Activated T-helper 9 cell treated with anti-CD3 and anti-CD28 coated beads, Interleukin-2, amount 50 U/mL, for 16 hours (primary cell): Measurements from ENCODE around the gene RAD51B.

Experiments
- DNase-seq: peaks from one replicate; pipeline ENCODE4 v3.0.0-alpha.2; 2020; ENCODE audit warnings: low read depth

RAD51B gene

DNA sequence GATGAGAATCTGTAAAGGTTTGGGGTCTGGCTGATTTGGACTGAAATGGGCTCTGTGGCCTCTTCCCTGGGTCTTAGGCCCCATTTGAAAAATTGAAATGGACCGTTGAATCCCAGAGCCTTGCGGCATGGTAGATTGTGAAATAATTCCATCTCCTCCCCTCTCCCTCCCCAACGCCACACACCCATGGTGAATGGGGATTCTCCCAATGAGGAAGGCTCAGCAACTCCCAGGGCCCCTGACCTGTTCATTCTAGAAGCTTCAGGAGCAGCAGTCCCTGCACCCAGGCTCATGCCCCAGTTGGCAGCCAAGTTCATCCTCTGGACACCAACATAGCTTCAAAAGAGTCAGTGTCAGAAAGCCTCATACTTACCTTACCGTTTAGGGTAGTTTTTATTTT, 755.8 kb downstream of the RAD51B start:
- DNase-seq, result no peak

DNA sequence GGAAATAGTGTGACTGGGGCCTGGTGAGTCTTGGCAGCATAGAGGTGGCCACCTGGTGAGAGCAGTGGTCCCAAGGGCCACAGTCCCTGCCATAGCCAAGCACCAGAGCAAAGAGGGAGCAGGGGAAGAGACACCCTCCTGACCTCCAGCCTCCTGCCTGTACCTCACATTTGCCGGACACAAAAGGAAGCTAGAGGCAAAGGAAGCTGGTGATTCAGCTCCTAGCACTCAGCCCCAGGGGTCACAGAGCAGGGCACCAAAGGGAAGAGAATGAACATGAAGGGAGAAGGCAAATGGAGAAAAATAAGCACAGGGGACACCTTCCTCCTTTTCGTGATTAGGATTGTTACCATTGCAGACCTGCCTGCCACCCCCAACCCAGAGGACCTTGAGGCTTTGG, 756.5 kb downstream of the RAD51B start:
- DNase-seq, result no peak

DNA sequence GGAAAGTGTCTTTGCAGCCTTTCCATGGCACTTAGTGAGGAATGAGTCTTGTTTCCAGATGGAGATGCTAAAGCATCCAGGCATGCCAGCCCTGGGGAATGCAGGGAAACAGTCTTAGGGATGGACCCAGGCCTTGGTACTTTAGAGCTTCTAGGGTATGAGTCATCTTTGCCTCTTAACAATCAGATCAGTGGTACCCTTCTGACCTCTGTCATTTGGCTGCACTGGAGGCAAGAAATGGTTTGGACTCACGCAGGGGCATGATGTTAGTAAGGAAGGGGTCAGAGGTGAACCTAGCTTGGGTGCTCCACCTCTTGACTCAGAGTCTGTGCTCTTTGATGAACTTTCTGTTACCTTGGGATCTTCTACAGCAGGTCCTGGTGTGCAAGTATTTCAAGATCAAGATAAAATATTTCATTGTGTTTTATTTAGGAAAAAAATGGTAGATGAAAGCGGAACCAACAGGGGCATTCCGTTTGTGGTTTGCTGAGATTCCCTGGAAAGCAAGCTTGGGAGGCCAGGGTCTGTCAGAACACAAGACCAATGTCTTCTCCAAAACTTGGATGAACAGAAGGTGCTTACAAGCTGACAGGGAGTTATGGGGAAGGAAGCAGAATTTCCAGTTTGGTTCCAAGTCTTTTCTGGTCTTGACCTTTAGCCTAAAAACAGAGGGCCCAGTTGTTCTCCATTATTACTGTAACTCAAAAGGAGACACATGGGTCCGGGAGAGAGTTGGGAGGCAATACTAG, 757.1 kb downstream of the RAD51B start:
- DNase-seq, result no peak

DNA sequence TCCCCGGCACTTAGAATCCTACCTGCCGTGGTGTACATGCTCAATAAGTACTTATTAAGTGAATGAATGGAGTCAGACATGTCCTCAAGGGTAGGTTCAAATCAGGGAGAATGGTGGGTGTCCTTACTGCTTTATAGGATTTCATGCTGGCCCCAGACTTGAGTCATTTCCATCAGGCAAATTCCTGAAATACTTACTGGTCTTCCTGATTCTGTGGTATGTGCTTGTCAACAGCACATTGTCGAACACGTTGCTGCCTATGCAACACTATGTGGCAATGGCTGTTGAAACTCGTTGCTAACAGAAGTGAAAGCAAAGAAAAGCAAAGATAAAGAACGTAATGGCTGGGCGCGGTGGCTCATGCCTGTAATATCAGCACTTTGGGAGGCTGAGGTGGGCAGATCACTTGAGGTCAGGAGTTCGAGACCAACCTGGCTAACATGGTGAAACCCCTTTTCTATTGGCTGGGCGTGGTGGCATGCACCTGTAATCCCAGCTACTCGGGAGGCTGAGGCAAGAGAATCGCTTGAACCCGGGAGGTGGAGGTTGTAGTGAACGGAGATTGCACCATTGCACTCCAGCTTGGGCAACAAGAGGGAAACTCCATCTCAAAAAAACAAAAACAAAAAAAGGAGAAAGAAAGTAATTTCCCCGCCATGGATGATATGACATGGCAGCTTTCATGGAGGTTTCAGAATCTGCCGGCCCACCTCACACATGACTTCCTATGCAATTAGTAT, 758.4 kb downstream of the RAD51B start:
- DNase-seq, result no peak

DNA sequence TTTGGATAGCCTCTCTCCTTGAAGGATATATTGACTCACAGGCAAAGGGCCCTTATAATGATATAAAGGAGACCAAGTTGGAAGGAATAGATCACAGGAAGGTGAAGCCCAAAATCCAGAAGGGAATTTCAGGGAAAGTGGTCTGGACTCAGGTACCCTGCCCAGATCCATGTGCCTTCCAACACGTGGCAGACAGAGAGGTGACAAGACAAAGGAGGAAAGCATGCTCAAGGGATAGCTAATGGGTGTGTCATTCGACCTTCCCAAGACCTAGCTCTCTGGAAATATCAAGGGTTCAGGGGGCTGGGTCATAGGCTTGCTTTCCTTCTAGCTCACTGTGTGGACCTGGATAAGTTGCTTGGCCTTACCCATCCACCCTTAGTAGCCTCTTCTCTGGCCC, 759.0 kb downstream of the RAD51B start:
- DNase-seq, result no peak

DNA sequence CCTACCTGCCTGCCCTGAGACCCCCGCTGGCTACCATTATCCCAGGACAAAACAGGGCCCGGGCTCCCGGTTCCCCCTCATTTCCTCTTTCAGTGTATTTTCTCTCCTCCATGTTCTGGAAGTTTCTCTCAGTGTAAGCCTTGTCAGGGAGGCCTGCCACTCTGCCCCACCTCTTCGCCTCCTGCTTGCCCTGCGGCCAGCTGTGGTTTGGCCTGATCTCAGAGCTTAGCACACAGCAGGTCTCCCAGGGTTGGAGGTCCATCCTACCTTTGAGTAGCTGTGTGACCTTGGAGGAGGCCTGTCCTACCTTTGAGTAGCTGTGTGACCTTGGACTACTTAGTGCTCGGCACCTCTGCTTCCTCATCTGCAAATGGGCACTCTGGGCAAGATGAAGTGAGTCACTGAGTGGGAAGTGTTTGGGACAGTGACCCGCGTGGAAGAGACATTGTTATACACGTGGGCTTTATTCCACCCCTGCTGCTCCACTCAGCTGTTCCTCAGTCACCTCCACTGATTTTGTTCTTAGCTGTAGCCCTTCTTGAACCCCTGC, 760.6 kb downstream of the RAD51B start:
- DNase-seq, result no peak

DNA sequence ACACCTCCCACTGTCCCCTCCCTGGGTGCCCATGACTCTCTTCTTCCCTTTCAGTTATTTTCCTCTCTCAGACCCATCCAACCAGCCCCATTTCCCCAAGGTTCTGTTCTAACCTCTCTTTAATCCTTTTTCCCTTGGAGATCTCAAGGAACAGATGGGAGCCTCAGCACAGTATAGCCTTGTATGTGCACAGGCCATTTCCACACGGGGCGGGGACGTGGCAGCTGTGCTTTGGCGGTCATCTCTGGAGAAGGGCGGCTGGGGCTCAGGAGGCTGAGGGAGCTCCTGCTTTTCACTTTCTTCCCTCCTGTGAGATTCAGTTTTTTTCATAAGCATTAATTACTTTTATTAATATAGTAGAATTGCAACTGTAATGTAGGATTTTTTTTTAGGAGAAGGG, 761.1 kb downstream of the RAD51B start:
- no peak for DNase-seq

DNA sequence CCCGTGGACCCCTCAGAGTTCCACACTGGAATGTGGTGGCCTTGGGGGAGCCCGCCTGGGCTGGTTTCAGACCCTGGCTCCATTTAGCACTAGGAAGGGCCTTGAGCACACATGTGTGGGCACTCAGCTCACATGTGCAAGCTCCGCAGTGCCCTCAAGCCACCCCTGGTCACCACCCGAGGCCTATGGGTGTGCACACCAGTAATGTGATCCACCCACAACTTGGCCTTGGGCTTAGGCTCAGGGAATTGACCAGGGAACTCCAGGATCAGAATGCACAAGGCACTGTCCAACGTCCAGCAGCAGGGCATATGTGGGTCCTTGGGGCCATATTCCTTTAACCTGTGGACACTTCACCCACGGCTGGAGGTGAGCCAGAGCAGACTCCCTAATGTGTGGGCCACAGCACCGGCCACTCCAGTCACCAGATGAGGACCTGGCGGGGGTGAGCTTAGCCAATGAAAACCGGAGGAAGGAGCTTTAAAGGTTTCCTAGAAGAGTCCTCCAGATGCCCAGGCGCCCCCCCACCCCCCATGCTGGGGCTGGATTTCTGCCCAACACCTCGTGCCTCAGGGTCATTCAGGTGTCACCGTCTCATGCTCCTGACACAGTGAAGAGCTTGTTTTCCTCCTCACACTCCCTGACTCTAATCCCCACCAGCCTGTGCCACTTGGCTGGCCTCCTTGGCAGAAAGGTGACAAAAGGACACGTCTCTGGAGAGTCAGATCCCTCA, 764.1 kb downstream of the RAD51B start:
- DNase-seq, result no peak

DNA sequence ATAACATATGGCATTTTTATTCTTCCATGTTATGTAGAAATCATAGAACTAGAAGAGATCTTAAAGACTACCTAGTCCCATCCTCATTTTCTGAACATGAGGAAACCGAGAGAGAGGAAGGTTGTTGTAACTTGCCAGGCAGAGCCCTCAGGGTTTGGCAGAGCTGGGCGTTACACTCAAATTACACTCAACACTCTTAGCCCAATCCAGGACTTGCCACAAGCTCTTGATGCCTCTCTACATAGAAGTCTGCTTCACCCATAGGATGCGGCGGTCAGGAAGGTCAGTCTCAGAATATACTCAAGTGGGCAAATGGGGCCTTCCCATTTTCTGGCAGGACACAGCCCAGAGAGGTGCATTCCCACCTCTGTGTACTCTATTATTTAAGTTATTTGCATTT, 765.2 kb downstream of the RAD51B start:
- DNase-seq, result no peak

DNA sequence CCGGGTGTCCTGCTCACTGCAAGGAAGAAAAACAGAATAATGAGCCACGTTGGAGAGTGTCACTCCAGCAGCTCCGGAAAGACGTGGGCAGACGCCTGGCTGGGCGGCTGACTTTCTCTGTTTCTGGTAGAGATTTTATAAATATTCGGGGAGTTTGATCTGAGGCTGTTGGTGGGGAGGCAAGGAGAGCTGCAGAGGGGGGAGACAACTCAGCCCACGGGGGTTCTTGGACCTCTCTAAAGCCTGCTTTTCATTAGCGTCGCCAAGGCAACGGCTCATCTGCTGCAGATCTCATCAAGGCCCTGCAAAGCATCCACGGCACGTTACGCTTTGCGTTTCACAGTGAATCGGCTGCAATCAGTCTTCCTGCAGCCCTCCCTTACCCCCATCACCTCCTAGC, 766.1 kb downstream of the RAD51B start:
- no peak for DNase-seq

DNA sequence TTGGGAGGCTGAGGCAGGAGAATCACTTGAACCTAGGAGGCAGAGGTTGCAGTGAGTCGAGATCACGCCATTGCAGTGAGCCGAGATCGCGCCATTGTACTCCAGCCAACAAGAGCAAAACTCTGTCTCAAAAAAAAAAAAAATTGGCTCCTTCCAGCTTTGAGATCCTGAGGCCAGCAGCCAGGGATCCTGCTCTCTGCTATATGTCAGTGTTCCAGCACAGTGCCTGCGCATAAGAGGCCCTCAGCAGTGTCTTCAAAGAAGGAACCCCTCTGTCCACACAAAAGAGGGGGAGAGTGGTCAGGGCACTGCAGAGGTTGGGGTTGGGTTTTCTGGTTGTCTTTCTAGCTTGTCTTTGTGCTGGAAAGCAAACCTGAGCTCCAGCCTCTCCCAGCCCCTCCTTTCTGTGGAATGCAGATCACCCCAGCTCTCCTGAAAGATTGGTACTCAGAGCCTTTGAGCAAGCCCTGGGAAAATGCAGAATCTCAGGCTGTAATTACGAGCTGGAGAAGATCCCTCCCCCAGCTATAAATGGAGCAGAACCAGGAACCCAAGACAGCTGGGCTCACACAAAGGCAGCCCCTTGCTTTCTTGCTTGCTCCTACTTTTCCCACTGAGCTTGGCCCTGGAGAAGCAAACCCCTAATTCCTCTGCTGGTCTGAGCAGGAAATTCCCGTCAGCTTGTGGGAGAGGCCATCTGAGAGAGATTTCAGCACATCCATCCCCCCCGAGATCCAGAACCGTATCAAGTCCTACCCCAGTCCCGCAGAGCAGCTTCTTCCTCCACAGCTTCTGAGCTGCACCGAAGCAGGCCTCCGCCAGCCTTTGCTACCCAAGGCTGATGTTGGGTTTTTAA, 767.5 kb downstream of the RAD51B start:
- DNase-seq, result no peak

DNA sequence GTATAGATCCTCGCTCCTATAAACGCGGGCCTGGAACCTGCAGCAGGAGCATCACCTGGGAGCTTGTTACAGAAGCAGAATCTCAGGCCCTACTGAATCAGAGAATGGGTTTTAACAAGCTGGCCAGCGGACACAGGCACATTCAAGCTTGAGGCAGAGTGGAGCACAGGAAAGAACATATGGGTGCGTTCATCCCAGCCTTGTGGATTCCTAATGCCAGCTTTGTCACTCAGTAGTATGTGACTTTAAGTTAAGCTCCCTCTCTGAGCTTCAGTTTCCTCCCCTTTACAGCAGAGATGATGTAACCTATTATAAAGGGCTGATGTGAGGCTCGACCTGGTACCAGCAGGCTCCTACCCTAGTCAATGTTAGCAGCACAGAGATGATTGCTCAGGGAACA, 768.4 kb downstream of the RAD51B start:
- no peak for DNase-seq

DNA sequence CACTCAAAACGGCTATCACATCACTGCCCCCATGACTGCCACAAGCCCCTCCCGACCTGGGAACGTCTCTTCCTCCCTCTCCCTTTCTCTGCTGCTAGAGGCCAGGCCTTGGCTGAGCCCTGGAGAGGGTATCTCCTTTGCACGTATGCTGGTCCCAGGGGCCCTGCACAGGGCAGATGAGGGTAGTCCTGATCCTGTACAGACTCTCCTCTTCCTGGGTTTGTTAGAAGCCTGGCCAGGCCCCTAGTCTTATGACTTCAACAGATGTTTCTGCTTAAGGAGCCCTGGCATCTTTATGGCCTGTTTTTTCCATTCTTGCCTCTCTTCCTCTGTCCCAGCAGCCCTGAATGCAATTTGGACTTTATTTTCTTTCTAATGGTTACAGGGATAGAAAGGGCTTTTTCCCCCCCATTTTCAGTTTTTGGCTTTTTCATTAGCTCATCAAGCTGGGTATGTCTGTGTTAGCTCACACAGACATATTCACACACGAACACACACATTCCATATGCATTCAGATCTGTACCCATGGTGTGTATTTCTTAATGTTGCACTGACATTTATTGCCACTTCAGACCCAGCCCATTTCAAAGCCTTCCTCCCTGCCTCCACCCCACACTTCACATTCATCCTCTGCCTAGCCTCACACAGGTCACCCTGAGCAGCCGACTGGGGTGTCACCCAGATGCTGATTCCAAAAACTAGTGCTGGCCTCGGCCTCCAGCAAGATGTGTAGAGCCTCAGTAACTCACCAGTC, 770.0 kb downstream of the RAD51B start:
- no peak for DNase-seq

DNA sequence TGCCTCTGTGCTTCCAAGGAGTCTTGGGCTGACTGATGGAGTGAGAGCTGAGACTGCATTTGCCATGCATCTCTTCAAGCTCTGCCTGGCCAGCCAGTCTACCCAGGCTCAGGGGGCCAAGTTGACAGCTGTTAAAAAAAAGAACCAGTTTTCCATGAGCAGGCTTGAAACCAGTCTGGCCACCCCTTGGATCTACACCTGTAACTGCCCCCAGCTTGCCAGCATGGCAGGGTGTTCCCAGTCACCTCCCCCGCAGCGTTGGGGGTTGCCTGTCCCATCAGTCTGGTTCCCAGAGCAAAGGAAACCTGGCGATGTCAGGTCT, 770.6 kb downstream of the RAD51B start:
- DNase-seq, result no peak

DNA sequence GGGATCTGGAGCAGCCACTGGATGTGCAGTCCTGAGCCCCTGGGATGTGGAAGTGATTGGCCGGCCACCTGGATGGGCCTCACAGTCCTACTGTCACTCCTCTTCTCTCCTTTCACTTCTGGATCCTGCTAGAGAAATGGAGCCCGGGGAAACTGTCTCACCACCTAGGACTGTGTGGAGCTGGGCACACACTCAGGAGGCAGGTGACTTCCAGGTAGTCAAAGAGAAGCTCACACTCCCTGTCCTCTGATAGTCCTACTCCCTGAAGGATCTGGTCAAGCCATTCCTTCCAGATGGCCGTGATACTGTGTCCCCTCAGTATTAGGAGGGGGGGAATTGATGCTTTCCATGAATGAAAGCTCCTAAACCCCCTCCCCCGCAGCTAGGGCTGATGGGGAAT, 772.2 kb downstream of the RAD51B start:
- DNase-seq, result no peak

DNA sequence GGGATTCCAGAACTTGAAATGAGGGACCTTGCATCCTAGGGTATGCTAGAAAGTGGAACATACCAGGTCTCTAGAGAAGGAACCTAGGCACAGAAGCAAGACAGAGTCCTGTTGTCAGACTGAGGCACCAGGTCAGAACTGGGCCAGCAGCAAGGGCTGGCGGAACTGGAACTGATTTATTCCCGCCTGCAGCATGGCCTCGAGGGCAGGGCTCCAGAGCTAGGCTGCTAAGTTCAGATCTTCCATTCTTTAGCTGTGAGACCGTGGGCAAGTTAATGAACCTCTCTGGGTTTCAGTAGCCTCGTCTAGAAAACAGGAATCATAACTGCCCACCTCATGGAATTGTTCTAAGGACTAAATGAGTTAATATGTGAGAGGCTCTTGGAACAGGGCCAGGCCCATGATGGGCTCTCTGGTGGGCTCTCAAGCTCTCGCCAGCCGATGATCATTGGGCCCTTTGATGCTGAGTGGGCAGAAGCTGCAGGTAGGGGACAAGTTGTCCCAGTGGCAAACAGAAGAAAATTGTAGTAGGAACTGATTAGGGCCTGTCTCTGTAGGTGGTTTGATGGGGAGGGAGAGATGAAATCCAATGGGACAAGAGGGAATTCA, 773.5 kb downstream of the RAD51B start:
- DNase-seq, result no peak

DNA sequence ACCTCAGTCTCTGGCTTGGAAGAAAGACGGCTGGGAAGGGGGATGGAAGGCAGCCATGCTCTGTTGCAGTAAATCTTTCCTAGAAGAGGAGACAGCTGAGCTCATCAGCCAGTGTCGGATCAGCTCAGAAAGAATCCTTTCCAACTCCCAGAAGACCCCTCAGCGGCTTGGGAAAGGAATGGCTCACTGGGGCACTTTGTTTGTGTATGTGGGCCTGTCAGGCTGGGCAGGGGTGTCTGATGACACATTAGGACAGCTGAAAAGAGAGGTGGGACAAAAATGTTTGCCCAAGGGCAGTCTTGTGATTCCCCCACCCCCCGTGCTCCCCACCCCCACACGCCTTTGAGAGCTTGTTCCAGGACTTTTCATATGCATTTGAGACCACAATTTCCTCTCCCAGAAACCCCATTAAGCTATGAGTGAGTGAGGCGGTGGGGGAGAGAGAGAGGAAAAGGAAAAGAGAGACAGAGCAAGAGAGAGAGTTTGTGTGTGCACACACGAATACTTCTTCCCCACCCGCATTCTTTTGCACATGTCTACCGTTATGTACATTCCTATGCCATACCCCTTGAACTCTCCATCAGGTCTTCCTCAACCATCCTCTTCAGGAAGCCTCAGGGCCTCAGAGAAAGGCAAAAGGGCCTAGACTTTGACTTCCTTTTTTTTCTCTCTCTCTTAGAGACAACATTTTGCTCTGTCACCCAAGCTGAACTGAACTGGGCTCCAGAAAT, 774.4 kb downstream of the RAD51B start:
- DNase-seq, result no peak

DNA sequence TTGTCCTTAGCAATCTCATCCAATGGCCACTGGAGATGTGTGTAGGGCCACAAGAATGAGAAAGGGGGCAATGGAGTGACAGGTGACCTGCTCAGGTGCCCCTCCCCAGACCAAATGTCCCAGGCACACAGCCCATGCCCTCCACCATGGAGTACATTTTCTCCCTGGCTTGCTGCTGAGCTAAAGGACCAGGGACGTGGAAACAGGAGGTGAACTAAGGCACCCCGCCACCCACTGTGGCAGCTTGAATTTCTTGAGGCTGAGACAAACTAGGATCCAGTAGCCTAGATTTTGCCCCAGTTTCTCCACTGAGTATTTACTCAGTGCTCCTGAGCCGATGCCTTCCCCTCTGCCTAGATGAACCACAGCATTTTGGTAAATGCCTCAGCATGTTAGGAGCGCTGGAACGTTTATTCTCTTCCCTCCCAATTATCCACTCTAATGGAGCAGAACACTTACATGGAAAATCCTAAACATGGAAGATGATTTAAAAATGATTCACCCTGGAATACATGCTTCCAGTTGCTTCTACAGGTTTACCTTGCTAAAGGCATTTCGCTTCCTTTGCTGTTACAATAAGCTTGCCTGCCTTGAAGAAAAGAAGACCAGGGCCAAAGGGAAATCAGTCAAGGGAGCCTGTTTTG, 775.3 kb downstream of the RAD51B start:
- DNase-seq, result no peak

DNA sequence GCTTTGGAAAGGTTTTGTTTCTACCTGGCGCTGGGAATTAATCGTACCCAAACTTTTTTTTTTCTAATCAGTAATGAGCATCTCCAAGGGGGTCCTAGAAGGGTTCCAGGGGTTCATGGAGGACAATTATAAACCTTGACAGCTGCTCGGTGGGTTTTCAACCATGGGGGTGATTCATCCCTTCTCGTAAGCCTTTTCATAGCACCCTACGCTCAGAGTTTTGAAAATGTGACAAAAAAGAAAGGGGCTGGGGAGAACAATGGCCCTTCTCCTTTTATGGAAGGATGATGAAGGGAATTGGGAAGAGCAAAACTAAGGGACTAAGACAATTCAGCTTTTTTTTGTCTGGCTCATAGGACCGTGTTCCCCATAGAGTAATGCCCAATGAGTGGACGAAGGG, 776.6 kb downstream of the RAD51B start:
- no peak for DNase-seq

DNA sequence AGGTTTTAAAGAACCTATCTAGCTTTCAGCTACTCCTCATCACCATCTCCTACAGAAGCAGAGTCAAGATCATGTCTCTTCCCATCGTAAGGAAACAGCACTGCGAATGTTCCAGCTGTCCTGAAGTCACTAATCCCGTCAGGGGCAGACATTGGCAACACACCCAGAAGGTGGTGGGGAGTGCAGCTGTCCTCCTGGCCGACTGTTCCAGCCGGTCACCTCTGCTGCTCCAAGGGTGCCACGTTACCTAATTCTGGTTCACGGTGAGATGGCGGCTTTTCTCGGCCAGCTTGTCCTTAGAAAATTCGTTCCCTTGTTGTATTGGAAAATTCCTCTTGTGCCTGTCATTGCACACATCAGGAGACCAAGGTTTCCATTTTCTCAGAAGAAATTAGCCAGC, 777.1 kb downstream of the RAD51B start:
- no peak for DNase-seq
